ENCODE data around the gene UBA3. TPM values are rescaled to one million over a fixed set of nuclear protein-coding genes. Genes with fewer than 3 reads are reported as not detected.

Gene UBA3
- total RNA-seq, 1 experiment from 2014 or later = 67.2 TPM

- Histone ChIP-seq H3K4ac (ENCODE audit: low read depth, low read length) (no peak overlapping the region), H3K27me3 (ENCODE audit: insufficient read depth, low read length) (no peaks in the 10 kb centered on the region), H2AFZ (ENCODE audit: low read length) (no peak overlapping the region), H3K4me1 (ENCODE audit: insufficient read depth, low read length) (peaks cover 14% of the 10 kb centered on the region), H3K9ac (ENCODE audit: extremely low read depth, insufficient read length, low read length) (no peak overlapping the region), H2AK5ac (ENCODE audit: insufficient read length, low read length) (no peak overlapping the region), H2BK120ac (ENCODE audit: low read depth, low read length, poor library complexity, severe bottlenecking) (no peak overlapping the region), H3K27ac (ENCODE audit: insufficient read length, low read depth, low read length) (no peak overlapping the region), H2BK15ac (ENCODE audit: low read depth, low read length) (no peak overlapping the region), H2BK12ac (ENCODE audit: insufficient read length, low read depth, low read length) (no peak overlapping the region), H3T11ph (ENCODE audit: low read length) (no peak overlapping the region), H2BK20ac (ENCODE audit: low read depth, low read length, poor library complexity, severe bottlenecking) (no peak overlapping the region), H3K23me2 (ENCODE audit: insufficient read length, low read depth, low read length, poor library complexity, severe bottlenecking) (no peaks in the 10 kb centered on the region), H3K79me2 (ENCODE audit: insufficient read depth, low read length) (no peaks in the 10 kb centered on the region), H4K8ac (replicated peaks; ENCODE audit: insufficient read length, low read depth, low read length) (no peak overlapping the region), H4K20me1 (ENCODE audit: control insufficient read depth, insufficient read depth, insufficient read length) (no peaks in the 10 kb centered on the region), H2BK5ac (ENCODE audit: insufficient read length, low read length) (no peak overlapping the region), H3K9me3 (ENCODE audit: control insufficient read depth, low read depth, low read length) (no peaks in the 10 kb centered on the region), H3K56ac (ENCODE audit: insufficient read length, low read depth, low read length) (no peak overlapping the region), H3K14ac (ENCODE audit: insufficient read depth, low read length) (no peak overlapping the region), H4K91ac (ENCODE audit: insufficient read length, low read depth, low read length) (no peak overlapping the region), H4K5ac (ENCODE audit: insufficient read length, low read depth, low read length) (no peak overlapping the region), H3K4me2 (ENCODE audit: insufficient read depth, insufficient read length, low read length) (no peak overlapping the region), H3K23ac (ENCODE audit: insufficient read length, low read depth, low read length) (no peak overlapping the region), H3K79me1 (ENCODE audit: insufficient read depth, low read depth, low read length, poor library complexity, severe bottlenecking) (no peaks in the 10 kb centered on the region), H3K18ac (ENCODE audit: insufficient read length, low read depth, low read length) (no peak overlapping the region)
- H3K4me3 Mint-ChIP-seq = no peak overlapping the region
- DNase-seq = no peak
- TF ChIP-seq CTCF (conservative IDR thresholded peaks at IDR 0.05) = no peak
- H3K4me1 Mint-ChIP-seq = peaks cover 28 to 29% of the 10 kb centered on the region in 2 experiments
- no peaks in the 10 kb centered on the region for H3K36me3 Mint-ChIP-seq (ENCODE audit: insufficient read depth in 1 of 3, low read depth in 3 of 3)
- H3K27me3 Mint-ChIP-seq (ENCODE audit: low read depth) = no peaks in the 10 kb centered on the region
- H3K9me3 Mint-ChIP-seq = no peaks in the 10 kb centered on the region
- H3K27ac Mint-ChIP-seq = peak overlapping the region in 1 of 3 experiments; percentile 88; a peak in 3 of 7 replicates
- WGBS (ENCODE audit: extremely low coverage, insufficient read length, low lambda C conversion rate) = no CpG with 5 or more reads among the region's 5 CpGs
Observed at GRCh38 chr3:69091389-69092029, 11.3 kb upstream of the UBA3 start.
